Measurements from ENCODE around the gene MAGEL2.

Gene MAGEL2

GRCh38 chr15:23647421-23648370 is at the start of gene MAGEL2:
Gene MAGEL2, minus strand, starts transcription at chr15:23647867. Its CDS starts 125 bp downstream, at chr15:23647742.
- no peak for DNase-seq

DNA sequence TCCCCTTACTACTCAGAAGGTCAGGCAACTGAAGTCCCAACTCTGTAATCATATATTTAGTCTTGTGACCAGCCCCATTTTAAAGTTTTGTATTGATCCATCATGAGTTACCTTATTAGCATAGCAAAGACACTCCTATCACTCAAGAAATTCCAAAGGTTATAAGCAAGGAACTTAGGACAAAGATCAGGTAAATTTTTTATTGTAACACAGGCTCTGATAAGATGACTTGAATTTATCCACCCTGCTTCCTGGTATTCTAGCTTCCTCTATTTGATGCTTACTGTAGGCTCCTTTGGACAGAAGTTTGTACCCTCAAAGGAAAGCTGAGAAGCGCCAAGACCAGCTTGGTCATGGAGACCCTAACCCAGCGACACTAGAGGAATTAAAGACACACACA is 47.6 kb upstream of the MAGEL2 start:
- DNase-seq: no peak

DNA sequence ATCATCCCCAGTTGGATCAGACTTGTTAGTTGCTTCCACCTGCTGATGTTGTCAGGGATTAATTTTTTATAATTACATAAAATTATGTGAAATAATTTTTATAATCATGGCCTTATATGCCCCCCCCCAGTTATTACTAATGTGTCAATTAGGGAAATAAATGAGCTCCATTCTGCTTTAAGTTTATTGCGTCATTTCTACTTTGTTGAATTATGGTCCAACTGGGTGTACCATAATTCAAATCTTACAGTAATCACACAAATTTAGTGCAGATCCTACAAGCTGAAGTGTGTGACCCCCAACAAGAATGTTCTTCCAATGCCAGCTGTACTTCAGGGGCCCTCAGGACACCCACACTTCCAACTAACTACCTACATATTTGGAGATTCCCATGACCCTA is 46.9 kb upstream of the MAGEL2 start:
- DNase-seq: no peak

- DNase-seq: no peak
Measured at GRCh38 chr15:23690450-23690852, 42.8 kb upstream of the MAGEL2 start.

GRCh38 chr15:23690015-23690414 is 42.3 kb upstream of the MAGEL2 start:
- no peak for DNase-seq

DNA sequence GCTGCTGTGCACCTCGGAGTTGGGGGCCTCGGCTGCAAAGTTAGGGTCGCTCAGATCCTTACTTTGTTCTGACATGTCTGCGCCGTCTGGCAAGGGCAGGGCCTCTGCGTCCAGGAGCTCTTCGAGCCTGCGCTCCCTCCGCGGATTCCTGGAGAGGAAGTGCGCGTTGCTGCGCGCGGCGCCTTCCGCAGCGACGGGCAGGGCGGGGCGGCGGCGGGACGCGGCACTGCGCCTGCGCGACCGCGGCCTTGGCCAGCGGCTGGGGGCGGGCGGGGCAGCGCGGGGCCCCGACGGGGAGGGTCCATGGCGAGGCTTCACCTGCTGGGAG is 39.4 kb upstream of the MAGEL2 start, which contains the start of gene NDN:
NDN (minus strand) TSS at position 163 of the 328 bp plus-strand sequence; CDS start at position 75, 88 bp downstream.
- no peak for DNase-seq

DNA sequence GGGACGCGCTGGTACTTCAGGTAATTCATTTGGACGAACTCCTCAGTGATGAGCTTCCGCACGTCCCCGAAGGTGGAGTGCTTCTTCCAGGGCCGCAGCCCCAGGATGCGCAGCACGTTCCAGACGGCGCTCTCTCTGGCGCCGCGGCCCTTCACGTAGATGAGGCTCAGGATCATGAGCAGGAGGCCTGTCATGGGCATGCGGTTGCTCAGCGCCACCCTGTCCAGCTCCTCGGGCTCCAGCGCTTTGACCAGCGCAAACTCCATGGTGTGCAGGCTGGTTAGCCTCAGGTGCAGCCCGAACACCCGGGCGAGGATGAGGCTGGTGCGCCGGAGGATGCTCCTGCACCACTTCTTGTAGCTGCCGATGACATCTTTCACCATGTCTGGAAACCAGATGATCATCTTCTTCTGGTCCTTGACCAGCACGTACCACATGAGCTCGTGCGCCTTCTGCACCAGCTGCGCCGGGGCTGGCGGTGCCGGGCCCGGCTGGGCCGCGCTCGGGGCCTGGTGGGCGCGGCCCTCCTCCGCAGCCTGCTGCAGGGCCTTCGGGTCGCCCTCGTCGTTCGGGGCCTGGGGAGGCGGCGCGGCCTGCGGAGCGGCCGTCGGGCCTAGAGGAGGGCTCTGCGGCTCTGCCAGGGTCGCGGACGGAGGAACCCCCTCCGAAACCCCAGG is 38.9 kb upstream of the MAGEL2 start:
- no peak for DNase-seq

DNA sequence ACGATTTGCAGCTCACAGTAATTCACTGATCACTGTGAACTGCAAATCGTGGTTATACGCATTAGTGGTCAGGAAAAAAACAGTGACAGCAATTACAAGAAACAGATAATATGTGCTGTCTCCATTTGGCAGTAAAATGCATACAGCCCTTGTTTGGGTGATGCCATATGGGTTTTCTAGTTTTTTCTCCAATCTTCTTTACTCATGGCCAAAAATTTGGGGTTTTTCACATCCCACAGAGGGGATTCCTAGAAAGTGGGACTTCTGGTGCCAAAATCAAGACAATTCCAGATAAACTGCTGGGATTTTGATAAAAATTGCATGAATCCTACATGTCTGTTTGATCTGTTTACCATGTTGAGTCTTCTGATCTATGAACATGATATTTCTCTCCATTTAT is 23.8 kb upstream of the MAGEL2 start:
- DNase-seq: no peak

DNA sequence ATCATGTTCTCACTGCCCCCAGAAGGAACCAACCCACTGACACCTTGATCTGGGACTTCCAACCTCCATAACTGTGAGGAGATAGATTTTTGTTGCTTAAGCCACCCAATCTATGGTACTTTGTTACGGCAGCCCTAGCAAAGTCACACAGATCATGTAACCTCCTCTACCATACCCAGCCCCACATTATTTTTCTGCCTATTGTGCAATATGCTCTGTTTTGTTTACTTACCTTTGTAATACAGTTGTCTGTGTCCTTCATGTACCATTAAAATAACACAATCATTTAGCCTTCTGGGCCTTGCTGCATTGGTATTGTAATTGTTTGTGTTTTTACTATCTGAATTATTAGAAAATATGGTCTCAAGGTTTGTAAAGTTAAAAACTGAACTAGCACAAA is 23.3 kb upstream of the MAGEL2 start:
- no peak for DNase-seq

GRCh38 chr15:23663232-23663631 is 15.6 kb upstream of the MAGEL2 start:
- DNase-seq: no peak

DNA sequence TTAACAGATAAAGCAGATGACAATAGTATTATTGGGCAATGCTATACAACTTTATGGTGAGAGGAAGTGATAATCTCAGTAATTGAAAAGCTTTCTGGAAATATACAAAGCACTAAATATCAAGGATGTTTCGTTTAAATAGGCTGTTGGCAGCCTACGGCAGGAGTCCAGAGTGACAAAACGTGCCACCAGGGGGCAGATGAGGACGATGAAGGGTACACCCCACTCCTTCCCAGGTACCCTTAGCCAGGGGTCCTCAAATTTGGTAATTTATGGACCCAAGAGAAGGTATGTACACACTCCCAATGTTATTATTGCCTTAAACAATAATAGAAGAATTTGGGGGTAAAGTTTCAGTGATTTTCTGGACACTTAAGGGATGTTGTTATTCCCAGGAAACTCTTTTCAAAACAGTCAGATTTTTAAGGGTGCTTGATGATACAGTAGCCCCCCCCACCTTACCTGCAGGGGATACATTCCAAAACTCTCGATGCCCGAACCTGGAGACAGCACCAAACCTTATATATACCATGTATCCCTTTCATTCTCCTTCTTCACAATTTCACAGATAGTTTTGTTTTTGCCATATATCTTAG is 1.4 kb upstream of the MAGEL2 start:
- no peak for DNase-seq

DNA sequence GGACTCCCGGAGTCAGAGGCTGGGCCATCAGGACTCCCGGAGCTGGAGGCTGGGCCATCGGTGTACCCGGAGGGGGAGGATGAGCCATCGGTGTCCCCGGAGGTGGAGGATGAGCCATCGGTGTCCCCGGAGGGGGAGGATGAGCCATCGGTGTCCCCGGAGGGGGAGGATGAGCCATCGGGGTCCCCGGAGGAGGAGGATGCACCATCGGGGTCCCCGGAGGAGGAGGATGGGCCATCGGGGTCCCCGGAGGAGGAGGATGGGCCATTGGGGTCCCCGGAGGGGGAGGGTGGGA is 719 bp downstream of the MAGEL2 start:
- no peak for DNase-seq

DNA sequence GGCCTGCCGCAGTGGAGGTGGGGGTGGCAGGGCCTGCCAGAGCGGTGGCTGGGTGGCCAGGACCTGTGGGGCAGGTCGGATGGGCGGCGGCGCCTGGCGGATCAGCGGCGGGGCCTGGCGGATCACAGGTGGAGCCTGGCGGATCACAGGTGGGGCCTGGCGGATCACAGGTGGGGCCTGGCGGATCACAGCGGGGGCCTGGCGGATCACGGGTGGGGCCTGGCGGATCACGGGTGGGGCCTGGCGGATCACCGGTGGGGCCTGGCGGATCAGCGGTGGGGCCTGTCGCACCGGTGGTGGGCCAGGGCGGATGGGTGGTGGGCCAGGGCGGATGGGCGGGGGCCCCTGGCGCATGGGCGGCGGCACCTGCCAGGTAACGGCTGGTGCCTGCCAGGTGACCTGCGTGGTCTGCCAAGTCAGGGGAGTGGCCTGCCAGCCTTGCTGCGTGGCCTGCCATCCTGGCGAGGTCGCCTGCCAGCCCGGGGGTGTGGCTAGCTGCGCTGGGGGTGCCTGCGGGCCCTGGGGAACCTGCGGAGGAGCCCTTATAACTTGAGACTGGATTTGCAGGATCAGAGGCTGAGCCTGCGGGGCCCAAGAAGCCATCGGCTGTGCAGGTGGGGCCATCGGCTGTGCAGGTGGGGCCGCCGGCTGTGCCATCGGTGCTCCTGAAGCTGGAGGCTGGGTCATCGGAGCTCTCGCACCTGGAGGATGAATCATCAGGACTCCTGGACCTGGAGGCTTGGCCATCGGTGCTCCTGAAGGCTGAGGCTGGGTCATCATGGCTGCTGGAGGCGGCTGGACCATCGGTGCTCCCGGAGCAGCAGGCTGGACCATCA is 1.3 kb downstream of the MAGEL2 start:
- DNase-seq: no peak

DNA sequence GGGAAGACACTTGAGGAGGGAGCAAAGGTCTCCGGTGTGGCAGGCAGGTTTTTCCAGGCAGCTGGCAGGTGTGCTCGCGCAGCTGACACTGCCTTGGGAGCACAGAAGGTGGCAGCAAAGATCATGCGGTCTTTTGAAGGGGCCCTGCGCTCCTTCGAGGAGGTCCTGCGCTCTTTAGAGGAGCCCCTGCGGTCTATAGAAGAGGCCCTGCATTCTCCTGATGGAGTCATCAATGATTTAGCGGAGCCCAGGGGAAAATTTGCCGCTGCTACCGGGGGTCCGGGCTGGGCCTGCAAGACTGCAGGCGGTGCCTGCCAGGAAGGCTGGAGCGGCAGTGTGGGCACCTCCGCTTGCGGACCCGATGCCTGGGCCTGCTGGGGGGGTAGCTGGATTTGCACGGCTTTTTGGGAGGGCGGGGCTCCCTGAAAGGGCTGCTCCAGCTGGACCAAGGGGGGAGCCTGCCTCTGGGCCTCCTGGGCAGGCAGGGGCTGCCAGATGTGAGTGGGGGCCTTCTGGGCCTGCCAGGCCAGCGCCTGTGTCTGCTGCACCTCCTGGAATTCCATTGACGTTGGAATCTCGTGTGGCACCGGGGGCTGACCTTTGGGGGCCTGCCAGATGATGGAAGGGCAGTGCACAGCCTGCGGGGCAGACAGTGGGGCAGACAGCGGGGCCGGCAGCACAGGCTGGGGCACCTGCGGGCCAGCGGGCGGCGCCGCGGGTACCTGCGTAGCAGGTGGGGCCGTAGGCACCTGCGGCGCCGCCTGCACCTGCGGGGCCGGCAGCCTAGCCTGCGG is 2.1 kb downstream of the MAGEL2 start:
- DNase-seq: no peak

DNA sequence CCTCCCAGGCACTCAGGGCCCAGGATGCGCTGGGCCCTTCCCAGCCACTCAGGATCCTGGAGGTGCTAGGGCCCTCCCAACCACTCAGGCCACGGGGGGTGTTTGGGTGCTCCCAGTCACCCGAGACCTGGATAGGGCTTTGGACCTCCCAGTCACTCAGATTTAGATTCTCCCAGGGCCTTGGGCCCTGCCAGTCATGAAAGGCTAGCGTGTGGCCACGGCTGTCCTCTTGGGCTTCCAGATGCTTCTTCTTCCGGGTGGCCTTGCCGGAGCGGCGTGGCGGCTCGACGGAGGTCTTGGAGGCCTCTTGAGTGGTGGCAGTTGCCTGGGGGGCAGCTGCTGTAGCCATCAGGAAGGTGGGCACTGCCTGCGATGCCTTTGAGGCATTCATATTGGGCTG is 2.8 kb downstream of the MAGEL2 start:
- no peak for DNase-seq

GRCh38 chr15:23642413-23643044 is 5.1 kb downstream of the MAGEL2 start:
- no peak for DNase-seq

- no peak for DNase-seq
Measured at GRCh38 chr15:23634181-23634580, 13.5 kb downstream of the MAGEL2 start.

DNA sequence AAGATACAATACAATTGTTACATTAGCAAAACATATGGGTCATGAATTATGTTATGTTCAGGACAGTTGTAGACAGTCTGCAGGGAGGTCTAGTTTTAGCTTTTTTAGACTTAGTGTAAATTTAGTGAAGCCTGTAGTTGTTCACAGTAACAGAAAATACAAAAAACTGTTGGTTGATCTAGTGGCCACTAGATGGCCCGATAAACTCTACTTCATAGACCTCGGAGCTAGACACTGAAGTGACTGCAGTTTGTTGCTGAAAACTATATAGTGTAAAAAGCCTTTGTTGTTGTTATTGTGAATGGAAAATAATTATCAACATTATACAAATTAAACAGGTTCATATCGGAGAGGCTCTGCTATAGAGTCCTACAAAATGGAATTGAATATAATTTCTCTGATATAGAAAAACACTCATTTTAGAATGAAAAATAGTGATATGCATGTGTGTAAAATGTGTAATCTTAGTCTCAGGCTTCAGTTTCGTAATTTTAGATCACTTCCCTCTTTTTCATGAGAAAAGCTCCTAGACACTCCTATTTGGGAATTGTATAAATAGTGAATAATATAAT is 18.3 kb downstream of the MAGEL2 start:
- no peak for DNase-seq

DNA sequence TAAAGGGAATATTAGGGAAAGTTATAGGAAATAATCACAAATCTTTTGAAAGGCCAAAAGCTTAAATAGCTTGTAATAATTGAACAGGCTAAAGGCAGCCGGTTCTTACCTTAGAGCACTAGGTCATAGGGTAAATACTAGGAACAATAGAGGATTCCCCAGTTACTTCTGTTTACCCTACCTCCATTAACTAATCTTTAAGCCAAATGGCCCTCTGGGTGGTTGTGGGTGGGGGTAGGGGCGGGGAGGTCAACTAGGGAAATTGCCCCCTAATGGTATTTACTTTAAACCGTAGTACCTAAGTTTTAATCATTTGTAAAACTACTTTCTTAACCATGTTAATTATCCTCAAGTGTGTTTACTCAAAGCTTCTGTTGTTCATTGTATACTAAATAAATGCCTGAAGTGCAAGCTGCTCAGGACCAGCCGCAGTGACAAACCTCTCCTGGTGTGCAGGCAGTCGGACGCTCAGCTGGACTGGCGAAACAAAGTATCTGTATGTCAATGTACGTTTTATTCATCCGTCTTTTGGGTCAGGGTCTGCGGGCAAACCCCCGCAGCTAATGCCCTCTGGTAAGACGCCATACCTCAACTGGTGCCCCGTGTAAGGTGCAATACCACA is 18.9 kb downstream of the MAGEL2 start:
- no peak for DNase-seq

DNA sequence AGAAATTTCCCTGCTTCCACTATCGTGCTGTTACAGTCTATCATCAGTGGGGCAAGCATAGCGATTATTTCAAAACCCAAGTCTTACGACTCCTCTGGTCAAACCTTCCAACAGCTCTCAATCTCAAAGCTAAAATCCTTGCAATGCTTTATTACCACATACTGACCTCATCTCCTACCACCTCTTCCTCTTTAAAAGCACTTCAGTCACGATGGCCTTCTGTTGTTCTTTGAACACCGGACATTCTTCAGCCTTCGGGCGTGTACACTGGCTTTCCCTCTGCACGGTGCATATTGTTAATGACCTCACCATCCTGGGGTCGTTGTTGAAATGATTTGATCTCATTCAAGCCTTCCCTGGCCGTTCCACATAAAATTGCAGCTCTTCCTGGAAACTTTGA is 31.1 kb downstream of the MAGEL2 start:
- no peak for DNase-seq

GRCh38 chr15:23606226-23606625 is 41.4 kb downstream of the MAGEL2 start:
- no peak for DNase-seq

Data from NCI-H187 (cell line).